ENCODE data around the gene USPL1.
A peak's percentile ranks its signal among the peaks of the same experiment; 100 is the strongest.
"Not testable (repeated sequence)": the region's sequence is repeated elsewhere in the genome, so short reads cannot be mapped to it uniquely, and the experiment has no call there.

The USPL1 gene

GRCh38 chr13:30633861-30634260, 16.1 kb downstream of the USPL1 start:
- H3K27ac Mint-ChIP-seq: peak overlapping the region; percentile 26
- H3K4me1 Mint-ChIP-seq: peaks cover 78% of the 10 kb centered on the region
- H3K9me3 Mint-ChIP-seq: no peaks in the 10 kb centered on the region
- no peaks in the 10 kb centered on the region for H3K27me3 Mint-ChIP-seq
- H3K36me3 Mint-ChIP-seq: peaks cover 37% of the 10 kb centered on the region
- no peak overlapping the region for H3K4me3 Mint-ChIP-seq

- Mint-ChIP-seq H3K36me3 (peaks cover 35% of the 10 kb centered on the region), H3K4me1 (peaks cover 72% of the 10 kb centered on the region), H3K27me3 (no peaks in the 10 kb centered on the region), H3K9me3 (no peaks in the 10 kb centered on the region), H3K27ac (no peak overlapping the region), H3K4me3 (peak overlapping the region; percentile 11)
These were observed 17.1 kb downstream of the USPL1 start for GRCh38 chr13:30634838-30635237.

- Mint-ChIP-seq H3K27me3 (no peaks in the 10 kb centered on the region), H3K27ac (peak overlapping the region; percentile 6), H3K4me1 (peaks cover 63% of the 10 kb centered on the region), H3K4me3 (no peak overlapping the region), H3K9me3 (no peaks in the 10 kb centered on the region), H3K36me3 (peaks cover 33% of the 10 kb centered on the region)
These were observed 20.6 kb downstream of the USPL1 start for GRCh38 chr13:30638301-30638700.

- Mint-ChIP-seq H3K27me3 (no peaks in the 10 kb centered on the region), H3K9me3 (no peaks in the 10 kb centered on the region), H3K27ac (no peak overlapping the region), H3K4me1 (peaks cover 52% of the 10 kb centered on the region), H3K4me3 (no peak overlapping the region), H3K36me3 (peaks cover 26% of the 10 kb centered on the region)
These were observed 22.0 kb downstream of the USPL1 start for GRCh38 chr13:30639671-30640070.

- H3K4me3 Mint-ChIP-seq, H3K27ac Mint-ChIP-seq: not testable (repeated sequence)
- peaks cover 22% of the 10 kb centered on the region for H3K36me3 Mint-ChIP-seq
These were observed 23.5 kb downstream of the USPL1 start for GRCh38 chr13:30641173-30641572.

GRCh38 chr13:30645629-30646028, 27.9 kb downstream of the USPL1 start:
- Mint-ChIP-seq H3K27ac (no peak overlapping the region), H3K4me1 (peaks cover 28% of the 10 kb centered on the region), H3K9me3 (no peaks in the 10 kb centered on the region), H3K27me3 (no peaks in the 10 kb centered on the region), H3K36me3 (peaks cover 22% of the 10 kb centered on the region), H3K4me3 (no peak overlapping the region)

More at GRCh38 chr13:30641173-30641572, 23.5 kb downstream of the USPL1 start:
- H3K27me3 Mint-ChIP-seq, H3K9me3 Mint-ChIP-seq: not testable (repeated sequence)
- H3K4me1 Mint-ChIP-seq: peaks cover 37% of the 10 kb centered on the region

- peak overlapping the region; percentile 32 for H3K27ac Mint-ChIP-seq
- peaks cover 19% of the 10 kb centered on the region for H3K36me3 Mint-ChIP-seq
- H3K27me3 Mint-ChIP-seq: no peaks in the 10 kb centered on the region
- H3K9me3 Mint-ChIP-seq: no peaks in the 10 kb centered on the region
- H3K4me1 Mint-ChIP-seq: peaks cover 34% of the 10 kb centered on the region
- no peak overlapping the region for H3K4me3 Mint-ChIP-seq
These were observed 29.7 kb downstream of the USPL1 start for GRCh38 chr13:30647420-30647819.

GRCh38 chr13:30647824-30648521, 30.3 kb downstream of the USPL1 start:
- Mint-ChIP-seq H3K9me3 (no peaks in the 10 kb centered on the region), H3K27me3 (no peaks in the 10 kb centered on the region), H3K4me1 (peaks cover 40% of the 10 kb centered on the region), H3K36me3 (peaks cover 22% of the 10 kb centered on the region), H3K4me3 (no peak overlapping the region), H3K27ac (no peak overlapping the region)

- Mint-ChIP-seq H3K4me3 (no peak overlapping the region), H3K9me3 (no peaks in the 10 kb centered on the region), H3K36me3 (peaks cover 23% of the 10 kb centered on the region), H3K4me1 (peaks cover 46% of the 10 kb centered on the region), H3K27ac (peak overlapping the region; percentile 15), H3K27me3 (no peaks in the 10 kb centered on the region)
These were observed 30.8 kb downstream of the USPL1 start for GRCh38 chr13:30648522-30649012.

- H3K4me3 Mint-ChIP-seq, H3K27me3 Mint-ChIP-seq, H3K9me3 Mint-ChIP-seq: not testable (repeated sequence)
- Mint-ChIP-seq H3K27ac (peak overlapping the region; percentile 42), H3K36me3 (peaks cover 32% of the 10 kb centered on the region), H3K4me1 (peaks cover 56% of the 10 kb centered on the region)
These were observed 33.9 kb downstream of the USPL1 start for GRCh38 chr13:30651648-30652047.

GRCh38 chr13:30652746-30653386, 35.1 kb downstream of the USPL1 start:
- Mint-ChIP-seq H3K4me3 (no peak overlapping the region), H3K27ac (no peak overlapping the region), H3K27me3 (no peaks in the 10 kb centered on the region), H3K4me1 (peaks cover 52% of the 10 kb centered on the region), H3K36me3 (peaks cover 38% of the 10 kb centered on the region), H3K9me3 (no peaks in the 10 kb centered on the region)

GRCh38 chr13:30654430-30654829, 36.7 kb downstream of the USPL1 start:
- Mint-ChIP-seq H3K4me1 (peaks cover 43% of the 10 kb centered on the region), H3K4me3 (no peak overlapping the region), H3K27ac (peak overlapping the region; percentile 76), H3K36me3 (peaks cover 41% of the 10 kb centered on the region), H3K27me3 (no peaks in the 10 kb centered on the region), H3K9me3 (no peaks in the 10 kb centered on the region)

GRCh38 chr13:30656178-30656577, 38.5 kb downstream of the USPL1 start:
- no peaks in the 10 kb centered on the region for H3K9me3 Mint-ChIP-seq
- no peaks in the 10 kb centered on the region for H3K27me3 Mint-ChIP-seq
- peaks cover 37% of the 10 kb centered on the region for H3K36me3 Mint-ChIP-seq
- no peak overlapping the region for H3K4me3 Mint-ChIP-seq
- H3K27ac Mint-ChIP-seq: peak overlapping the region; percentile 10
- peaks cover 34% of the 10 kb centered on the region for H3K4me1 Mint-ChIP-seq

- no peaks in the 10 kb centered on the region for H3K9me3 Mint-ChIP-seq
- no peak overlapping the region for H3K27ac Mint-ChIP-seq
- no peaks in the 10 kb centered on the region for H3K4me1 Mint-ChIP-seq
- no peaks in the 10 kb centered on the region for H3K27me3 Mint-ChIP-seq
- no peak overlapping the region for H3K4me3 Mint-ChIP-seq
- H3K36me3 Mint-ChIP-seq: peaks cover 24% of the 10 kb centered on the region
These were observed 42.3 kb downstream of the USPL1 start for GRCh38 chr13:30659980-30660379.

GRCh38 chr13:30660796-30661195, 43.1 kb downstream of the USPL1 start:
- Mint-ChIP-seq H3K4me1 (no peaks in the 10 kb centered on the region), H3K4me3 (no peak overlapping the region), H3K27me3 (no peaks in the 10 kb centered on the region), H3K9me3 (no peaks in the 10 kb centered on the region), H3K27ac (no peak overlapping the region), H3K36me3 (peaks cover 21% of the 10 kb centered on the region)

GRCh38 chr13:30664689-30665275, 47.1 kb downstream of the USPL1 start:
- Mint-ChIP-seq H3K4me3 (no peak overlapping the region), H3K4me1 (no peaks in the 10 kb centered on the region), H3K27ac (no peak overlapping the region), H3K36me3 (no peaks in the 10 kb centered on the region), H3K27me3 (no peaks in the 10 kb centered on the region), H3K9me3 (no peaks in the 10 kb centered on the region)

Data from activated naive CD4-positive, alpha-beta T cell treated with anti-CD3 and anti-CD28 coated beads, Interleukin-2, amount 50 U/mL, for 24 hours (primary cell).